ENCODE measurements around the gene KMT2C.
"Not testable (repeated sequence)": the region's sequence is repeated elsewhere in the genome, so short reads cannot be mapped to it uniquely, and the experiment has no call there.

Gene KMT2C

GRCh38 chr7:152435384-152436110 is at the start of gene KMT2C:
Gene KMT2C, minus strand, starts transcription at chr7:152436003. Its CDS starts 217 bp downstream, at chr7:152435786.
- no peak for DNase-seq

- DNase-seq: no peak
These were observed 45.3 kb upstream of the KMT2C start for GRCh38 chr7:152481082-152481481.

GRCh38 chr7:152480664-152481063 is 44.9 kb upstream of the KMT2C start:
- no peak for DNase-seq

- no peak for DNase-seq
These were observed 43.8 kb upstream of the KMT2C start for GRCh38 chr7:152479595-152479994.

- no peak for DNase-seq
These were observed 42.3 kb upstream of the KMT2C start for GRCh38 chr7:152478140-152478539.

- DNase-seq: no peak
These were observed 41.3 kb upstream of the KMT2C start for GRCh38 chr7:152477079-152477478.

- DNase-seq: no peak
These were observed 40.7 kb upstream of the KMT2C start for GRCh38 chr7:152476551-152476950.

GRCh38 chr7:152471023-152471620 is 35.3 kb upstream of the KMT2C start:
- DNase-seq: not testable (repeated sequence)

- DNase-seq: not testable (repeated sequence)
These were observed 34.6 kb upstream of the KMT2C start for GRCh38 chr7:152470251-152471022.

- DNase-seq: not testable (repeated sequence)
These were observed 33.8 kb upstream of the KMT2C start for GRCh38 chr7:152469576-152469975.

- DNase-seq: no peak
These were observed 31.4 kb upstream of the KMT2C start for GRCh38 chr7:152467225-152467624.

- DNase-seq: no peak
These were observed 29.2 kb upstream of the KMT2C start for GRCh38 chr7:152465119-152465387.

- DNase-seq: peak; percentile 33
These were observed 28.7 kb upstream of the KMT2C start for GRCh38 chr7:152464312-152465118.

- peak; percentile 98 for DNase-seq
These were observed 28.0 kb upstream of the KMT2C start for GRCh38 chr7:152463709-152464311.

GRCh38 chr7:152462995-152463708 is 27.3 kb upstream of the KMT2C start:
- DNase-seq: peak; percentile 49

- DNase-seq: peak; percentile 8
These were observed 24.0 kb upstream of the KMT2C start for GRCh38 chr7:152459724-152460251.

GRCh38 chr7:152451356-152451755 is 15.6 kb upstream of the KMT2C start:
- no peak for DNase-seq

- not testable (repeated sequence) for DNase-seq
These were observed 9.7 kb upstream of the KMT2C start for GRCh38 chr7:152445386-152446008.

- no peak for DNase-seq
These were observed 7.8 kb upstream of the KMT2C start for GRCh38 chr7:152443586-152443985.

- DNase-seq: no peak
These were observed 6.6 kb upstream of the KMT2C start for GRCh38 chr7:152442330-152442835.

- DNase-seq: not testable (repeated sequence)
These were observed 6.0 kb upstream of the KMT2C start for GRCh38 chr7:152441810-152442209.

Data from amniotic stem cell (primary cell).